PC-3 (cell line): ENCODE data around the gene FAM151B. TPM values are rescaled to one million over a fixed set of nuclear protein-coding genes. Genes with fewer than 3 reads are reported as not detected.

Source experiments
- ATAC-seq: fragments of 200-7000 bp; cut with Tn5 transposase; 2 replicates; pipeline ENCODE4 v1.9.1; 2020; ENCODE audit warnings: mild to moderate bottlenecking, moderate library complexity
- BruUV-seq: library from RNA; stranded (reverse); fragments of 400-500 nt; replicated peaks from 2 replicates; lab custom pipeline; 2021; lab: Mats Ljungman, UMichigan
- CTCF ChIA-PET: fragments of 300-600 bp; sonication (Branson Sonifier 250); formaldehyde crosslinking; loops from one replicate; lab custom pipeline; 2022; ENCODE audit warnings: antibody characterized with exemption; lab: Charles Lee
- POLR2A ChIA-PET: fragments of 300-600 bp; sonication (Branson Sonifier 250); formaldehyde crosslinking; loops from one replicate; lab custom pipeline; 2022; ENCODE audit warnings: antibody characterized with exemption; ENCODE audit not compliant: unreplicated experiment; lab: Charles Lee
- DNase-seq: peaks from one replicate; pipeline ENCODE4 v3.0.0-alpha.2; 2015
- H2AFZ ChIP-seq: fragments of 300-600 bp; sonication (generic); 2 replicates; pipeline ENCODE4 v1.6.0; 2016; ENCODE audit warnings: antibody characterized with exemption, low read length
- H3F3A ChIP-seq: fragments of 300-600 bp; sonication (generic); one replicate; pipeline ENCODE4 v1.6.0; 2017; ENCODE audit warnings: antibody characterized with exemption, low read length, control low read depth, mild to moderate bottlenecking; ENCODE audit not compliant: unreplicated experiment
- H3K27ac ChIP-seq: fragments of 300-600 bp; sonication (generic); 2 replicates; pipeline ENCODE4 v1.5.1; 2016; ENCODE audit warnings: mild to moderate bottlenecking, low read length
- H3K27me3 ChIP-seq: fragments of 300-600 bp; sonication (generic); 2 replicates; pipeline ENCODE4 v1.6.1; 2016; ENCODE audit warnings: low read length, mixed read lengths
- H3K36me3 ChIP-seq: fragments of 300-600 bp; sonication (generic); 2 replicates; pipeline ENCODE4 v1.6.1; 2016; ENCODE audit warnings: low read depth, mixed run types, low read length, mixed read lengths
- H3K4me1 ChIP-seq: fragments of 300-600 bp; sonication (generic); 2 replicates; pipeline ENCODE4 v1.5.1; 2016; ENCODE audit warnings: low read length; ENCODE audit not compliant: insufficient read depth
- H3K4me2 ChIP-seq: fragments of 300-600 bp; sonication (generic); 2 replicates; pipeline ENCODE4 v1.6.0; 2016; ENCODE audit warnings: low read length
- H3K4me3 ChIP-seq: fragments of 300-600 bp; sonication (generic); 2 replicates; pipeline ENCODE4 v1.5.1; 2016; ENCODE audit warnings: mild to moderate bottlenecking, low read length, mixed read lengths
- H3K79me2 ChIP-seq: fragments of 300-600 bp; sonication (generic); 2 replicates; pipeline ENCODE4 v1.6.1; 2017; ENCODE audit warnings: low read length, mixed read lengths
- H3K9ac ChIP-seq: fragments of 300-600 bp; sonication (generic); 2 replicates; pipeline ENCODE4 v1.6.0; 2016; ENCODE audit warnings: mild to moderate bottlenecking, low read length
- H3K9me2 ChIP-seq: fragments of 300-600 bp; sonication (generic); replicated peaks from 2 replicates; pipeline ENCODE4 v1.6.1; 2016; ENCODE audit warnings: mixed run types, low read length, mixed read lengths
- H3K9me3 ChIP-seq: fragments of 300-600 bp; sonication (generic); 2 replicates; pipeline ENCODE4 v1.6.1; 2016; ENCODE audit warnings: low read length, mixed read lengths
- H4K20me1 ChIP-seq: fragments of 300-600 bp; sonication (generic); 2 replicates; pipeline ENCODE4 v1.6.1; 2016; ENCODE audit warnings: low read length, mixed read lengths
- EZH2 ChIP-seq: fragments of 300-600 bp; sonication (generic); IDR thresholded peaks from one replicate; pipeline ENCODE4 v1.6.1; 2017; ENCODE audit warnings: antibody characterized with exemption, mild to moderate bottlenecking, low read length; ENCODE audit not compliant: unreplicated experiment
- EZH2phosphoT487 ChIP-seq: fragments of 300-600 bp; sonication (generic); IDR thresholded peaks from 2 replicates; pipeline ENCODE4 v1.6.1; 2018; ENCODE audit warnings: mild to moderate bottlenecking, antibody characterized with exemption, low read length, borderline replicate concordance
- intact Hi-C: fragments of 100-400 bp; cut with micrococcal nuclease; formaldehyde crosslinking; loops from 2 replicates; pipeline ENCODE4 v1.9.0; 2023
- total RNA-seq: library from RNA; depleted of rRNA; stranded (reverse); fragments of >200 nt; gene quantifications from 2 replicates; pipeline ENCODE4 v1.2.3, GENCODE V29; 2014
- TF ChIP-seq, protein P1 (sequence below): fragments of 300-600 bp; sonication (generic); conservative IDR thresholded peaks from 2 replicates; pipeline ENCODE4 v1.5.1; 2017; ENCODE audit warnings: antibody characterized with exemption, low read depth, mild to moderate bottlenecking, low read length

FAM151B gene
- total RNA-seq, 1 experiment from 2014 or later: 1.7 TPM

DNA sequence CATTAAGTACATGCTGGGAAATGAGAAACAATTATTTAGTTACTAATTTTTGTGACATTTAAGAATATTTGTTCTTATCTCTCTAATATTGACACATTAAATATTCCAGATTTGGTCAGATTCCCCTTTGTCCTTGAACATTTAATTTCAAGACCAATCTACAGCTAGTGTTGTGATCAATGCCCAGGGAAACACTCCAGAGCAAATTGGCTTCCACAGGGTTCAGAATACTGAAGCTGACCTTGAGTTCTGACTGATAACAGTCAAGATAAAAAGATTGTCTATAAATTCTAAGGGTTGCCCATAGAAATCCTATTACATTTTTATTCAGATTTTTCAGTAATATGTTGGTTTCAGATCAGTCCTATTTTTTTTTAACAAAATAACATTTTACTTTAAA is 48.7 kb upstream of the FAM151B start:
- H3F3A ChIP-seq: no peaks in the 10 kb centered on the region
- no peak for ATAC-seq
- H3K36me3 ChIP-seq: peaks cover 3% of the 10 kb centered on the region

DNA sequence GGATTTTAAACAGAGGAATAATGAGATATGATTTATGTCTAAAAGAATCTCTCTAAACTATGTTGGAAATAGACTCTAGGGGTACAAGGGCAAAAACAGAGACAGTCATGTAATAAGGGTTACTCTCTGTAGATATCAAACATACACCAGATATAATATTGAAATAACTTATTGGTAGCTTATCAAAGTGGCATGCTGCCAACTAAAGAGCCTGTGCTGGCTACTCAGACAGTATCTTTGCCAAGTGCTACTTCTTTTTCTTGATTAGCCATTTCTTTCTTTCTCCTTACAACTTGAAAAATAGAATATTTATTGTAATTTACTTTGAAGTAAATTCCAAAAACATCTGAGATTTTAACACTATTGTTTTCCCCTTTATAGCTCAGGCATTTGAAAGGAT is 45.2 kb upstream of the FAM151B start:
- no peak for TF ChIP-seq EZH2
- H3K36me3 ChIP-seq: peaks cover 3% of the 10 kb centered on the region; the same call in 1 of the 2 replicates
- H3K27ac ChIP-seq: no peak overlapping the region
- no peaks in the 10 kb centered on the region for H4K20me1 ChIP-seq
- BruUV-seq: no TSS peak
- H3K9me3 ChIP-seq: no peaks in the 10 kb centered on the region
- no peaks in the 10 kb centered on the region for H3K9me2 ChIP-seq
- H2AFZ ChIP-seq: no peak overlapping the region
- no peaks in the 10 kb centered on the region for H3K27me3 ChIP-seq
- H3K4me3 ChIP-seq: no peak overlapping the region
- intact Hi-C loops: no loop called here
- no peaks in the 10 kb centered on the region for H3K79me2 ChIP-seq
- no peak overlapping the region for H3K4me2 ChIP-seq
- ATAC-seq (no peak), DNase-seq (no peak)
- CTCF ChIA-PET: no interaction called here
- no peak overlapping the region for H3K9ac ChIP-seq
- POLR2A ChIA-PET: no interaction called here
- H3F3A ChIP-seq: no peaks in the 10 kb centered on the region
- H3K4me1 ChIP-seq: no peaks in the 10 kb centered on the region

More for the DNA sequence above, 48.7 kb upstream of the FAM151B start:
- Histone ChIP-seq H3K9me3 (no peaks in the 10 kb centered on the region), H3K79me2 (no peaks in the 10 kb centered on the region), H4K20me1 (no peaks in the 10 kb centered on the region), H3K9me2 (no peaks in the 10 kb centered on the region), H3K4me3 (no peak overlapping the region), H3K27me3 (no peaks in the 10 kb centered on the region), H2AFZ (no peak overlapping the region), H3K4me1 (no peaks in the 10 kb centered on the region), H3K9ac (no peak overlapping the region), H3K4me2 (no peak overlapping the region), H3K27ac (no peak overlapping the region)
- no peak for DNase-seq
- no TSS peak for BruUV-seq
- CTCF ChIA-PET: no interaction called here
- intact Hi-C loops: no loop called here
- POLR2A ChIA-PET: no interaction called here
- TF ChIP-seq, protein P1, sequence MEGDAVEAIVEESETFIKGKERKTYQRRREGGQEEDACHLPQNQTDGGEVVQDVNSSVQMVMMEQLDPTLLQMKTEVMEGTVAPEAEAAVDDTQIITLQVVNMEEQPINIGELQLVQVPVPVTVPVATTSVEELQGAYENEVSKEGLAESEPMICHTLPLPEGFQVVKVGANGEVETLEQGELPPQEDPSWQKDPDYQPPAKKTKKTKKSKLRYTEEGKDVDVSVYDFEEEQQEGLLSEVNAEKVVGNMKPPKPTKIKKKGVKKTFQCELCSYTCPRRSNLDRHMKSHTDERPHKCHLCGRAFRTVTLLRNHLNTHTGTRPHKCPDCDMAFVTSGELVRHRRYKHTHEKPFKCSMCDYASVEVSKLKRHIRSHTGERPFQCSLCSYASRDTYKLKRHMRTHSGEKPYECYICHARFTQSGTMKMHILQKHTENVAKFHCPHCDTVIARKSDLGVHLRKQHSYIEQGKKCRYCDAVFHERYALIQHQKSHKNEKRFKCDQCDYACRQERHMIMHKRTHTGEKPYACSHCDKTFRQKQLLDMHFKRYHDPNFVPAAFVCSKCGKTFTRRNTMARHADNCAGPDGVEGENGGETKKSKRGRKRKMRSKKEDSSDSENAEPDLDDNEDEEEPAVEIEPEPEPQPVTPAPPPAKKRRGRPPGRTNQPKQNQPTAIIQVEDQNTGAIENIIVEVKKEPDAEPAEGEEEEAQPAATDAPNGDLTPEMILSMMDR: no peak
- TF ChIP-seq EZH2phosphoT487 (no peak), EZH2 (no peak)

DNA sequence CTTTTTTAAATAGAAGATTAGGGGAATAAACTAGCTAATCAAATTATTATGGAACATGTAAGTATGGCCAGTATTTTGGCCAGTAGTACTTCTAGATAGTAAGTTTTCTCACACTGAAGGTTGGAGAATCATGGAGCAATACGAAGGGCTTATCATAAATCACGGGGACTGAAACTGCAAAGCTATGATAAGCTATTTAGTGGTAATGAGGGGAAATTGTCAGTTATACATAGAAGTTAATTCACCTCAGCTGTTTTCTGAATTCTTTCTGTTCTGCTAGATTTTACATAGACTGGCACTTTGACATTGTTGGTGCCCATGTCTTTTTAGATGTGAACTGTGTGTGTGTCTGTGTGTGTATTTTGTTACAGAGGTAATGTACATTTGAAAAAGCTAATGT is 34.5 kb upstream of the FAM151B start:
- BruUV-seq: no TSS peak
- TF ChIP-seq EZH2phosphoT487 (no peak), EZH2 (no peak)
- TF ChIP-seq, protein P1: no peak
- H3K36me3 ChIP-seq: peaks cover 12% of the 10 kb centered on the region; the same call in 1 of the 2 replicates

More for the DNA sequence above, 34.5 kb upstream of the FAM151B start:
- no peaks in the 10 kb centered on the region for H4K20me1 ChIP-seq
- H3K9me2 ChIP-seq: no peaks in the 10 kb centered on the region
- H3K79me2 ChIP-seq: no peaks in the 10 kb centered on the region
- intact Hi-C loops: no loop called here
- POLR2A ChIA-PET: no interaction called here
- no peak overlapping the region for H3K9ac ChIP-seq
- no peaks in the 10 kb centered on the region for H3K4me1 ChIP-seq
- no peak for DNase-seq
- H3K4me2 ChIP-seq: no peak overlapping the region
- H3K27me3 ChIP-seq: no peaks in the 10 kb centered on the region
- H3K4me3 ChIP-seq: no peak overlapping the region
- no peaks in the 10 kb centered on the region for H3K9me3 ChIP-seq
- no peak overlapping the region for H3K27ac ChIP-seq
- H3F3A ChIP-seq: no peaks in the 10 kb centered on the region
- ATAC-seq: no peak
- CTCF ChIA-PET: no interaction called here
- no peak overlapping the region for H2AFZ ChIP-seq
